Mesodermal cell (in vitro differentiated cells): Measurements from ENCODE around the gene LEFTY1.

Experiments used
- H3K27ac ChIP-seq: 2 replicates; pipeline ENCODE4 v1.7.0; 2013; ENCODE audit warnings: mild to moderate bottlenecking, low read depth, low read length, moderate library complexity; ENCODE audit not compliant: severe bottlenecking
- H3K36me3 ChIP-seq: 2 replicates; pipeline ENCODE4 v1.7.1; 2013; ENCODE audit warnings: mild to moderate bottlenecking, low read length, moderate library complexity; ENCODE audit not compliant: control insufficient read depth, insufficient read depth
- H3K4me1 ChIP-seq: one replicate; pipeline ENCODE4 v1.7.1; 2013; ENCODE audit warnings: mild to moderate bottlenecking, low read length; ENCODE audit not compliant: insufficient read depth, control insufficient read depth, poor library complexity, severe bottlenecking
- H3K4me3 ChIP-seq: 2 replicates; pipeline ENCODE4 v1.7.0; 2013; ENCODE audit warnings: low read length, control low read depth, mild to moderate bottlenecking; ENCODE audit not compliant: insufficient read depth, poor library complexity, severe bottlenecking; ENCODE audit errors: extremely low read depth
- H3K9me3 ChIP-seq: 2 replicates; pipeline ENCODE4 v1.7.1; 2013; ENCODE audit warnings: mild to moderate bottlenecking, low read length, moderate library complexity; ENCODE audit not compliant: control insufficient read depth
- WGBS, 2 experiments: methylation state at CpG; one replicate each; pipeline ENCODE4 v1.1.5; 2013; ENCODE audit warnings: missing lambda C conversion rate in 2 of 2; ENCODE audit not compliant: insufficient coverage in 2 of 2; 5-methylcytosine and 5-hydroxymethylcytosine counted together

LEFTY1 gene

GRCh38 chr1:225859151-225859550 is 29.8 kb downstream of the LEFTY1 start:
- peaks cover 46% of the 10 kb centered on the region for H3K36me3 ChIP-seq

DNA sequence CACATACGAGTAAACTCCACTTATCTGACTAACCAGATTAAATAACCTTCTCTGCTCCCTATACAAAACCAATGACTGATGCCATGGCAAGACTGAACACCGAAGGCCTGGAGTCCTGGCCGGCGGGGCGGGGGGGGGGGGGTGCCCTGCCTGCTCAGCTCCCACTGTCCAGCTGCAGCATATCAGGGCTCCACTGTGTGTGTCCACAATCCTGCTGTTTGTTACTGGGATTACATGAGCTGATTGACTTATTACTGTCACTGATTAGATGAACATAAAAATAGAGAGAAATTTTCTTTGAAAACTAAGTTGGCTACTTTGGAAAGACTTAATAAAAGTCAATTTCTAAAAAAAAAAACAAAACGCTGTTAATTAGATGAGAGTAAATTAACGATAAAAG is 31.7 kb downstream of the LEFTY1 start:
- H3K4me1 ChIP-seq = no peaks in the 10 kb centered on the region
- H3K9me3 ChIP-seq = no peaks in the 10 kb centered on the region
- 71% methylated on average over 2 to 4 of the region's 7 CpGs for WGBS, 2 experiments
- peaks cover 36% of the 10 kb centered on the region for H3K36me3 ChIP-seq
- no peak overlapping the region for H3K27ac ChIP-seq
- no peak overlapping the region for H3K4me3 ChIP-seq

More at GRCh38 chr1:225859151-225859550, 29.8 kb downstream of the LEFTY1 start:
- Histone ChIP-seq H3K9me3 (no peaks in the 10 kb centered on the region), H3K4me3 (no peak overlapping the region), H3K4me1 (no peaks in the 10 kb centered on the region), H3K27ac (no peak overlapping the region)
- 100% methylated on average over 4 of the region's 5 CpGs; no CpG with 5 or more reads in 1 of the 2 experiments for WGBS, 2 experiments

DNA sequence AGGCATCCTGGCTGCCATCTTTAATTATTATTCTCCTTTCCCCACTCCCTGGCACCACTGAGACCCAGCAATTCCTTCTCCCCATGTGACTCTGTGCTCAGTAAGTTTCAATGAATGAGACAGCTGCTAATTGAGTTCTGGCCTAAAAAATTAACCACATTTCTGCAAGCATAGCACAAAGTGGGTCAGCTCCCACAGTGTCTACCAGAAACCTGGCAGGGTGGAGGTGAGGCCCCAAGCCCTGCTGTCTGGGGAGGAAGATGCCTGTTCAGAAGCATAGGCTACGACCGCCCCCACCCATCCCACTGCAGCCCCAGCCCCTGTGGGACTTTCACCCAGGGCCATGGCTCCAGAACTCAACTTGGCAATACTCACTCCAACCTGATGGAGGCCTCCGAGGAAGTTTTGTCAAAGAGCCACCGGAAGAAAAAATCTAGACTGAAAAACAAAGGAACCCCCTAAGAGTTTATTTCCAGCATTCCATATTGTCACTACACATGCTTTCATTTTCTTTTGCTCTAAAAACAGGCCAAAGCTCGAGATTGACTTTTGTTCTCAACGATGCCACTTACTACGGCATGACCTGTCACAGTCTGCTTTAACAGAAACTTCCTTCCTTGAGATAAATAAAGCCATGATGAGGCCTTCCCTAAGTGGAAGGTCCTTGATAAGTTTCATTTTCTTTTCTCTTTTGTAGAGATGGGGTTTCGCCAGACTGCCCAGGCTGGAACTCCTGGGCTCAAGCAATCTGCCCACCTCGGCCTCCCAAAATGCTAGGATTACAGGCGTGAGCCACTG is 33.2 kb downstream of the LEFTY1 start:
- no peak overlapping the region for H3K27ac ChIP-seq
- WGBS, 2 experiments = 93 to 94% methylated on average over 3 to 9 of the region's 10 CpGs
- peaks cover 25% of the 10 kb centered on the region for H3K36me3 ChIP-seq
- H3K4me3 ChIP-seq = no peak overlapping the region
- H3K9me3 ChIP-seq = no peaks in the 10 kb centered on the region
- no peaks in the 10 kb centered on the region for H3K4me1 ChIP-seq

DNA sequence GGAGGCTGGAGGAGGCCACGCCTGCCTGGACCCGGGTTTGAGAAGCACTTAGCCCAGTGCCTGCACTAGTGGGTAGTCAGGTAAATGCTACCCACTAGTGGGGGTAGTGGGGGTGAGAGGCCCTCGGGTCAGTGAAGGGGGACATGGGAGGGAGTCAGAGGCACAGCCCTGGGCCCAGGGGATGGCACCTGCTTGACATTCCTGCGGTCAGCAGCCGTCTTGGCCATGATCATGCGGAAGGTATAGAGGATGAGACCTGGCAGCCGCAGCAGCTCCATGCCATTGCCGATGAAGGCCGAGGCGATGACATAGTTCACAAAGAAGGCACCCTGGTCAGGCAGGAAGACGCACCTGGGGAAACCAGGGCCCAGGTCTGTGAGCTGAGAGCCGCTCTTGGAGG is 35.5 kb downstream of the LEFTY1 start:
- WGBS, 2 experiments = 94 to 95% methylated on average over 10 of the region's 12 CpGs
- Histone ChIP-seq H3K36me3 (peaks cover 24% of the 10 kb centered on the region), H3K9me3 (no peaks in the 10 kb centered on the region), H3K4me1 (no peaks in the 10 kb centered on the region), H3K27ac (no peak overlapping the region), H3K4me3 (no peak overlapping the region)

DNA sequence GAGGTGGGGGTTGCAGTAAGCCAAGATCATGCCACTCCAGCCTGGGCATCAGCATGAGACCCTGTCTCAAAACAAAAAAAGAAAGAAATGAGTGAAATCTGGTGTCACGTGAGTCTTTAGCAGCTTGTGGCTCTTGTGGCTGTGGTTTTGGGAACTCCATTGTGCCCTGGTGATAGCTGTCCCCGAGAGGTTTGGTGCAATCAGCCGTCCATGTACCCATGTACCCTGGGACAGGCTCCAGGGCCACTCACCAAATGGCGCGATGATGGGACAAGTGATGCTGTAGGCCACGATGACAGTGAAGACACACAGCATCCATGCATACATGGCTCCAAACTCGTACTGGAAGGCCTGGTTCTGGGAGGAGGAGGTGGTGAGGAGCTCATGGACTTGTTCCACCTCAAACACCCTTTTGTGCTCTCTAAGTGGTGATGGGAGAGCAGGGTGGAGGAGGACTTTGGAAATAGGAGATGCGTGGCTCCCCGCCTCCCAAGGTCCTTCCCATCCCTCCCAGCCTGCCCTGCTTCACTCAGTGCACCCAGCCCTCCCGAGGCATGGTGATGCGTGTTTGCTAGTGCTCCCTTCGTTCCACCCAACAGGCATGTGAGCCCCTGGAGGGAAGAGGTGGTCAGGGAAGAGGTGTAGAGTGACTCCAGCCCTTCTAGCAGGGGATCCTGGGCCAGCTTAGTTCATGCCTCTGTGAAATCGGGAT is 36.4 kb downstream of the LEFTY1 start:
- no peaks in the 10 kb centered on the region for H3K4me1 ChIP-seq
- H3K9me3 ChIP-seq = no peaks in the 10 kb centered on the region
- H3K36me3 ChIP-seq = peaks cover 21% of the 10 kb centered on the region
- 95 to 99% methylated on average over 8 to 9 of the region's 13 CpGs for WGBS, 2 experiments
- no peak overlapping the region for H3K4me3 ChIP-seq
- no peak overlapping the region for H3K27ac ChIP-seq

DNA sequence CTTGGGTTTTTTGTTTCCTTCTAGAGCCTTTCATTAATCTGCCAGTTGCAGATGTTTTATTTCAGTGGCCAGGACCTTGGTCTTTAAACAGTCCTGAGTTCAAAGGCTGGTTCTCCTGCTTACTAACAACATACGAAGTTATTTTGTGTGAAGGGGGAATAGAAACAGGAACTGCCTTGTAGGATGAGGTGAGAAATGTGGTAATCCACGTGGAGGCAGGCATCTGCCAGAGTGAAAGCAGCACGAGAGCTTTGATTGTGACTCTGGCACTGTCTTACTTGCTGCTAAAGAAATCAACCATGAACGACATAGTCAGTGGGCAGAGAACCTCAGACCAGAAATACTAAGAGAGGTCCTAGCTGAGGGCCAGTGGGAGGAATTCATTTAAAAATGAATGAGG is 37.1 kb downstream of the LEFTY1 start:
- Histone ChIP-seq H3K4me3 (no peak overlapping the region), H3K36me3 (peaks cover 24% of the 10 kb centered on the region), H3K4me1 (no peaks in the 10 kb centered on the region), H3K9me3 (no peaks in the 10 kb centered on the region), H3K27ac (no peak overlapping the region)
- 85 to 98% methylated on average over 4 of the region's 4 CpGs for WGBS, 2 experiments

GRCh38 chr1:225850370-225850769 is 38.6 kb downstream of the LEFTY1 start:
- Histone ChIP-seq H3K9me3 (no peaks in the 10 kb centered on the region), H3K4me1 (no peaks in the 10 kb centered on the region), H3K36me3 (peaks cover 20% of the 10 kb centered on the region), H3K27ac (no peak overlapping the region), H3K4me3 (no peak overlapping the region)
- 92 to 100% methylated on average over 7 of the region's 7 CpGs for WGBS, 2 experiments

DNA sequence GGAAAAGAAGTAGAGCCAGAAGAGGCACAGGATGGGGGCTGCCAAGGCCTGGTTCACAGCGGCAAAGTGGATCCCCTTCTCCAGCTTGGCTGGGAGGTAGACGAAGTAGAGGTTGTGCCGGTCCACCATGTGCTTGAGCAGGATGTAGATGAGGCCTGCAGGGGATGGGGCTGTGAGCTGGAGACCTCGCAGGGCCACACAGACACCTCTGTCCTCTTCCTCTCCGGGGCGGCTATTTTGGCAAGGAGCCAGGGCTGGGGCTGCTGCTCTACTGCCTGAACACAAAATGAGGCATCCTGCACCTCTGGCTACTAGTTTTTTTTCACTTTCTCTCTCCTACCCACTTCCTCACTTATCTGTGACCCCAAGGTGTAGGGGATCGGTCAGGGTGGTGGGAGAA is 39.0 kb downstream of the LEFTY1 start:
- Histone ChIP-seq H3K4me3 (no peak overlapping the region), H3K27ac (no peak overlapping the region), H3K36me3 (peaks cover 20% of the 10 kb centered on the region), H3K4me1 (no peaks in the 10 kb centered on the region), H3K9me3 (no peaks in the 10 kb centered on the region)
- WGBS, 2 experiments = 97 to 100% methylated on average over 4 of the region's 7 CpGs

DNA sequence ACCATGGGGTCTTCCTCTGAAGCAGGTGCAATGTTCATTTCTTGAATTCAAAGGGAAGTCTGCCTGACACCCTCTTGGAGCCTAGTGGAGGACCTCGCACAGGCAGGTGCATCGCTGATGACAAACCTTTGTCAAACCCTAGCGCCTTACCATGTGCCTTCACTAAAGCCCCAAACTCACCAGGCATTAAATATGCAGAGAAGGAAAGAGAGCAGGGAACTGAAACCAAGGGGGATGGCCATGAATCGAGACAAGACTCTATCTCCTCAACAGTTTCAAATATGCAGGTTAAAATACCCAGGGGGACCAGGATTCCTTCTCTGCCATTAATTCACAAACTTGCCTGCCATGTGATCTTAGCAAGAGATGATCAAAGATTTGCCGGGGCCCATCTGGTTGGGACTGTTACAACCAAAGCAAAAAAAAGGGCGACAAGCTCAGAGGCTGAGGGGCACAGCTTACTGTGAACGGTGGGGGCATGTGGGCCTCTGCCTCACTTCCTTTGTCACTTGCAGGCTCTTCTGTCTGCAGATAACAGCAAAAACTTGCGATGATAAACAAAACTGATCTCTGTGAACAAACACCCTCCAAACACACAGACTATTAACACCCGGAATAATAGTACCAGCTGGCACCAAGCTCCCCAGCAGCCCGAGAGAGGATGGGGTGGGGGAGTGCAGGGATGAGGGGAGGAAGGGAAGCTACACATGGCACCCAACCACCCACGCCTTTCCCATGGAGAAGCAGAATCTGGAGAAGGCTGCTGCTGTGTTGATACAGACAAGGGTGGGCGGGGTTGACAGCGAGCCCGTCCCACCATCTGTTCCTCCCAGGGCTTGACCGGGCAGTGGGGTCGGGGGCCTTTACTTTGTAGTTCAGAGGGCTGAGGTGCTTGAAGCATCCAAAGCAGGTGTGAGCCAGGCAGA is 40.7 kb downstream of the LEFTY1 start:
- H3K4me3 ChIP-seq = no peak overlapping the region
- H3K9me3 ChIP-seq = no peaks in the 10 kb centered on the region
- H3K4me1 ChIP-seq = no peaks in the 10 kb centered on the region
- H3K27ac ChIP-seq = no peak overlapping the region
- 79 to 85% methylated on average over 11 to 12 of the region's 16 CpGs for WGBS, 2 experiments
- peaks cover 13% of the 10 kb centered on the region for H3K36me3 ChIP-seq

DNA sequence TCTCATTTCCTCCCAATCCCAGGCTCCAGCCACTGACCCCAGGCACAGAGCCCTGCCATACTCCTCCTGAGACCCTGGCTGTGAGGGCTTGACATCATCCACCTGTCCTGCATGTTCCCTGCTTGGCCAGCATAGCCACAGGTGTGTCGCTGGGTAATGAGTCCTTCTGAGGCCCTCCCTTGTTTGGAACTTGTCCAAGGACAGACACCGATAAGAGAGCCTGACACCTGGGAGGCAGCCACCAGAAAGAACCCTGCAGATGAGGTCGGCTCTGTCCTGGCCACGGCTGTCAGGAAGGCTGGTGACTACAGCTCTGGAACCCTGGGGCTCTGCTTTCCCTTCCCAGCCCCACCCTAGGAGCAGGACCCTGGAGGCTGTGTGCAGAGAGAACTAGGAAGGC is 41.3 kb downstream of the LEFTY1 start:
- no peaks in the 10 kb centered on the region for H3K4me1 ChIP-seq
- WGBS, 2 experiments = 97 to 100% methylated on average over 4 of the region's 4 CpGs
- H3K36me3 ChIP-seq = peaks cover 12% of the 10 kb centered on the region
- no peak overlapping the region for H3K27ac ChIP-seq
- H3K9me3 ChIP-seq = no peaks in the 10 kb centered on the region
- no peak overlapping the region for H3K4me3 ChIP-seq
